HG03097 (cell line): ENCODE measurements around the gene ARHGAP4.

ENCODE experiments used
- ATAC-seq: cut with Tn5 transposase; IDR thresholded peaks from one replicate; pipeline ENCODE4 v1.9.1; 2021; ENCODE audit not compliant: unreplicated experiment, low FRiP score

ARHGAP4 gene

DNA sequence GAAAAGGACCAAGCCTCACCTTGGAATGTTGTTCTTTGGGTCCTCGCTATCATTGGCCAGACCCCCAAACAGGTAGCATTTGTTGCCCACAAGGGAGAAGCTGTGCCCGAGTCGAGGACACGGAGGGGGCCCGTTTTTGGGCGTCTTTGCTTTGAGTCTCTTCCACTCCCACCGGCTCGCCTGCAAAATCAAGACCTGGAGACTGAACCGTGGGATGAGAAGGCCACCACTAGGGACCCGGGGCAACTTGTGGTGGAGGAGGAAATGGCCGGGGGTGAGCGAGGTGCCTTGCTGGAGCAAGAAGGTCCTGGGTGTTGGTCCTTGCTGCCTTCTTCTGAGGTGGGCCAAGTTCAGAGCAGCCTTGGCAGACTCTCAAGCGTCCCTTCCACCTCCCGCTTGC, 38.0 kb upstream of the ARHGAP4 start:
- no peak for ATAC-seq

DNA sequence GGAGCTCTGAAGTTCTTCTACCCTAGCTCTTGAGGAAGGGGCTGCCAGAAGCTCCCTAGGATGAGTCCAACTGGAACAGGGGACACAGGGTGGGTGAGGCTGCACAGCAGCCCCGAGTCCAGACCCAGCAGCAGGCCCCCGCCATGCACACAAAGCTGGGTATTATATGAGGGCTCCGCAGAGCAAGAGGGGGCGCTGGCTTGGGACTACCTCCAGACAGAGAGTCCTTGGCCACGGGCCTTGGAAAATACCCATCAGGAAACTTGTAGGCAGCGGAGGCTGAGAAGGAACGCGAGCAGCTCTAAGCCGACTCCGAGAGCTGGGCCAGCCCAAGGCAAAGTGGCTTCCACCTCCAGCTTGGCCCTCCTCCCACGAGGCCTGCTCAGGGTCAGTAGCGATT, 37.5 kb upstream of the ARHGAP4 start:
- ATAC-seq = no peak

DNA sequence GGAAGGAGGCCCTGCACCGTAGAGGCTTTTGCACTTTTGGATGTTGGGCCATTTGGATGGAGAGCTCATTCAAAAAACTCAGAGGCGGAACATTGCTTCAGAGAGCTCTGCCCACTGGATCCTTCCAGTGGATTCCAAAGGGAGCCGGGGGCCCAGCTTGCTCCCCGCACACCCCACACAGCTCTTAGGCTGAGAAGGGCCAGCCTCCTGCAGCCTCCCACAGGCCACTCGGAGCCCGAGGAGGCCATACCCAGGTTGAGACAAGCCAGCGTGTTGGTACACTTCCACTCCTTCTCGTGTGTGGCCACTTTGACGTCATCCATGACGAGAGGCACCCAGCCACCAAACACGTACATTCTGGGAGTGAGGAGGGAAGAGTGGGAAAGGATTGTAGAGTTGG, 35.2 kb upstream of the ARHGAP4 start:
- ATAC-seq = no peak

- no peak for ATAC-seq
Measured at GRCh38 chrX:153960786-153961185, 34.7 kb upstream of the ARHGAP4 start.

DNA sequence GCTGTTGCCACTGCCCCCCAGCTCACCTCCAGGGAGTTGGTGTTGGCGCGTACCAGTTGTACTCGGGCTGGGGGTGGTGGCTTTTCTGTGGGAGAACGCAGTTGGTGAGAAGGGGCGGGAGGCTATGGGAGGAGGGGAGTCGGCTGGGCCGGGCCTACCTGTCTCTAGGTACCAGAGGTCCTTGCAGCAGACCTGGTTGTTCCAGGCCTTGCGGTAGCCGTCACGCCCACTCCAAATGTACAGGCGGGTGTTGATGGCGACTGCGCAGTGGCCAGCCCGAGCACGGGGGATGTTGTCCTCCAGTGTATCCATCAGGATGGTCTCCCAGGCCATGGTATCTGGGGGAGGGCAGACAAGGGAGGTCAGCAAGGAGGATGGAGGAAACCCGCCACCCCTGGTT, 34.0 kb upstream of the ARHGAP4 start:
- no peak for ATAC-seq

DNA sequence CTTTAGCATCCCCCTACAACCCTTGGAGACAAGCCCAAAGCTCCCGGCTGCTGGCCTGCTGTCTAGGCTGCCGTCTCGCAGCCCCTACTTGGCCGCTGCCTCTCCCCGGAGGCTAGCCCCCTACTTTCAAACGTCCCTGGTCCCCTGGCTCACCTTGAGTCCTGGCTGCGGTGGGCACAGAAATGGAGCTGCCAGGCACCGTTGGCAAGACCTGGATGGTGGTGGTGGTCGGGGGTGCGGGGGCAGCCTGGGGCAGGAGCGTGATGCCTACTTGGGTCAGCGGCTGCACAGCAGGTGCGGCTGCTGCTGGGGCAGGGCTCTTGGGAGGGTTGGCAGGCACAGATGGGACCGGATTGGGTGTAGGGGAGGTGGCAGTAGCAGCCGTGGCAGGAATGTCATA, 33.6 kb upstream of the ARHGAP4 start:
- ATAC-seq = no peak

DNA sequence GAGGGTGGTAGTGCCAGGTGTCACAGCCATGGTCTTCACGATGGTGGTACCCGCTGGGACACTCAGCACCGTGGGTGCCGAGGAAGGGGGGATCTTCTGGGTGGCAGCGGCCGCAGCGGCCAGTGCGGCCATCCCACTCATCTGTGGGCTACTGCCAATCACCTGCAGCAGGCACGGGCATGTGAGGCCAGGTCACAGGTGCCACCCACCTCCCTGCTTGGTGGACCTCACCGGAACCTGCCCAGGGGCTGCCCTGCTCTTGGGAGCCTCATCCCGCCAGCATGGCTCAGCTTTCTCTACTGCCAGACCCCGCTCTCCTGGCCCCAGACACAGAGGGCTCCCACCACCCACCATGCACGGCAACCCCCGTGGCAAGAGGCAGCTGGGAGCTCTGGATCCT, 32.5 kb upstream of the ARHGAP4 start:
- ATAC-seq = no peak

DNA sequence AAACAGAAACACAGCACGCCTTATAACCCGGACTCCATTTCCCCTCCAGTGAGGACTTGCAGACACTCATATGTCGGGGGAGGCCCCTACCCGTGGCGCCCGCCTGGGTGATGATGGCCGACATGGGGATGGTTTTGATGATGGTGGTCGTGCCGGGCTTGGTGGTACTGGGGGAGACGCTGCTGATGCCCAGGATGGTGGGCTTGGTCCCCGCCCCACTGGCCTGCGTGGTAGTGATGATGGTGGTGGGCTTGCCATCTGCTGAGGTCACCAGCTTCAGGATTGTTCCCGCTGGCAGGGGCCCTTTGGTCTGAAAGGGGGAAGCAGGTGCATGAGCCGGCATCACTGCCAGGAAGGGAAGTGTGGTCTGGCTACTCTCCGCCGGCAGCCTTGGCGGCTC, 31.2 kb upstream of the ARHGAP4 start:
- no peak for ATAC-seq

DNA sequence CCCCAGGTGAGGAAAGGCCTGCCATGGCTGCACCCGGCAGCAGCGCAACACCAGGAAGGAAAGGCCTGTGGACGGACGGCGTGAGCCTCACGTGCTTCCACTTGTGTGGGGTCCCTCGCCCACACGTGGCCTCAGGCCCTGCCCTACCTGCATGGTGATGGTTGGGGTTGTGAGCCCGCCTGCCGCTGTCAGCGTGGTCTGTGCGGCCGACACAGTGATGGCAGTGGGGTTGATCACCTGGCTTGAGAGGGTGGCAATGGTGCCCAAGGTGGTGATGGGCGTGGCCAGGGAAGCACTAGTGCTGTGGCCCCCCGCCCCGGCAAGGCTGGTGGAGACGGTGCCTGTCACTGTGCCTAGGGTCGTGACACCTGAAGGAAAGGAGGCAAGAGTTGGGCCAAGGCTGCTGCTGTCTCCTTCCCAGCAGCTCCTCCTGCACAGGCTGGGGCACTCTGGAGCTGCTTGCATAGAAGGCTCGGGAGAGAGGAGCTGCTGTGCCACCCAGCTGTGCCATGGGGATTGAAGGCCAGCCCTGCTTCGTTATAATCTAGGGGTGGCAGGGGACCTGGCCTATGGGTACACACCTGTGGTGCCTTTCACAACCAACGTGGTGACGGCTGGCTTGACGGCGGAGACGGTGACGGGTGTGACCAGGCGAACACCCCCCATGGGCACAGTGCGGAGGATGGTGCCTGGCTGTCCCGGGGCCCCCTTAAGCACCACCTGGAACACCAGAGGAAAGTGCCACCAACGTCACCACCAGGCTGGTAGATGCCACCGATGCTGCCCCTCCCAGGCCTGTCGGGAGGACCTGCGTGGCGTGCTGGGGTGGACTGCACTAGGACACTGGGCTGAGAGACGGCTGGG, 30.2 kb upstream of the ARHGAP4 start:
- ATAC-seq = no peak

DNA sequence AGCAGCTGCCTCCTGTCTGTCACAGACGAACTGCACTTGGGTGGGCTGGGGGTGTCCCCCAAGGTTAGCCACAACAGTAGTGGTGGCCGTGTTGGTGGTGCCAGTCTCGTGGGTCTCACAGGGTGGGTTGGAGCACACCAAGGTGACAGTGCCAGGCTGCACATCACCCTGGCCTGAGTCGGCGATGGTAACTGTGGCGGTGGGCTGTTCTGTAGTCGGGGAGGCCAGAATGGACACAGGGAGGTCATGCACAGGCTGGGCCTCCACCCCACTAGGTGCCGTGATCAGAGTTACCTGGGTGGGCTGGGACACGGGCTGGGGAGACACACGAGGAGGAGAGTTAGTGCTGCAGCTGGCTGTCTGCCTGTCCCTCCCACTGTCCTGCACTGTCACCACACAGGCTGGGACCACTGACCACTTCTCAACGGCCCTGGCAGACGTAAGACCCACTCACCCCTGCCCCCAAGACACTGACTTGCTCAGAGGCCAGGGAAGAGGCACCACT, 29.2 kb upstream of the ARHGAP4 start:
- ATAC-seq = no peak

DNA sequence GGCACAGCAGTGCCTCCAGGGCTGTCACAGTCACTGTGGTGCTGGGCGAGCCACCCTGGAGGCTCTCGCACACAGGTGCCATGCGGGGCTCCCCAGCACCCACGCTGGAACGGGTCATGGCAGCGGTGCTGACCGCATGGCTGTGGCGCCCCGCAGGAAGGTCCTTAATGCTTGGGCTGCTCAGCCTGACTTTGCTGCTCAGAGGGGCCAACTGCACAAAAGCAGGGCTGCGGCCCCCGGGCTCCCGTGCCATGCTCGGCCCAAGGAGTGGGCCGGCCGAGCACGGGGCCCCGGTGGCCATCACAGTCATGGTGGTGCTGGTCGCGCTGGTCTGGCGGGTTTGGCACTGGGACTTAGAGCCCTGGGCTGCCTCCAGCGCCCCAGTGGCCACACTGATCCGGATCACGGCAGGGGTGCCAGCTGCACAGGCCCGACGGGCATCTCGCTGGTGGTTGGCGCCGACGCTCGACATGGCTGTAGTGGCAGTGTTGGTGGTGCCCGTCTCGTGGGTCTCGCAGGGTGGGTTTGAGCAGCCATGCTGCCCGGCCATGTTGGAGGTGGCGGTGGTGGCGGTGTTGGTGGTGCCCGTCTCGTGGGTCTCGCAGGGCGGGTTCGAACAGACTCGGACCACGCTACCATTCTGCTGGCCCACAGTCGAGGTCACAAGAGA, 28.6 kb upstream of the ARHGAP4 start:
- ATAC-seq = no peak

DNA sequence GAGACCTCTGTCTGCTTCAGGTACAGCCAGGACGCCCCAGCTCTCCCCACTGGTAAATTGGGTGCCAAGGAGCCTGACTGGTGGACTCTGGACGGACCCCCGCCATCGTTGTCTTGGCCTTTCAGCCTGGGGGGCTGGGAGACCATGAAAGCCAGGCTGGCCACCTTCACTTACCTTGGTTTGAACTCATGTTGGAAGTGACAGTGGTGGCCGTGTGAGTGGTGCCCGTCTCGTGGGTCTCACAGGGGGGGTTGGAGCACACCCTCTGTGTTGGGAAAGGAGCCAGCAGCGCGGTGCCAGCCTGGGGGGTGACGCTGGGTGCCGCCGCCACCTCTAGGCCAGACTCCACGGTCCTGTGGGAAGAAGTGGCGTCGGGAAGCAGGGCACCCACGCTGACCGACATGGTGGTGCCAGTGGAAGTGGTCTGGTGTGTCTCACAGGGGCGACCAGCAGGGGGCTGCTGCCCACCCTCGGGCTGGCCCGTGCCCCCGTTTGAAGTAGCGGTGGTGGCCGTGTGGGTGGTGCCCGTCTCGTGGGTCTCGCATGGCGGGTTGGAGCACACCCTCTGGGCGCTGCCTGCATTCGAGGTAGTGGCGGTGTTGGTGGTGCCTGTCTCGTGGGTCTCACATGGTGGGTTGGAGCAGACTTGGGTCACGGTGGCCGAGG, 28.0 kb upstream of the ARHGAP4 start:
- no peak for ATAC-seq

DNA sequence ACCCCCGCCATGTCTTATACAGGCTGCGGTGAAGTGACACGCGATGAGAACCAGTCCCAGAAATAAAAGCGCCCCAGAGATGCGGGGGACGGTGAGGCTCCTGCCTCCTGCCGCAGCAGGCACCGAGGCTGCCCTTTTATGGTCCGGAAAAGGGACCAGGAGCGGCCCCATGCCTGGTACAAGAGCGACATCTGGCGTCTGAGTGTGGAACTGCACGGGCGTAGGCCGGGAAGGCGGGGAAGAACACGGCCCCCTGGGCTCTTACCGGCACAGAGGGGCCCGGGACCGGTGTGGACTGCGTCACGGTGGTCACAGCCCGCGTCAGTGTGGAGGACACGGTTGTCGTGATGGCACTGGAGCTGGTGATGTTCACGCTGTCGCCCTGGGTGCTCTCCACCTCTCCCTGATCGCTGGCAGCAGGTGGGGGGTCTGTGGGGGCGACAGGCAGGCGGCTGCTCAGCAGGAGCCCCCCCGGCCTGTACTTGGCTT, 27.3 kb upstream of the ARHGAP4 start:
- no peak for ATAC-seq

DNA sequence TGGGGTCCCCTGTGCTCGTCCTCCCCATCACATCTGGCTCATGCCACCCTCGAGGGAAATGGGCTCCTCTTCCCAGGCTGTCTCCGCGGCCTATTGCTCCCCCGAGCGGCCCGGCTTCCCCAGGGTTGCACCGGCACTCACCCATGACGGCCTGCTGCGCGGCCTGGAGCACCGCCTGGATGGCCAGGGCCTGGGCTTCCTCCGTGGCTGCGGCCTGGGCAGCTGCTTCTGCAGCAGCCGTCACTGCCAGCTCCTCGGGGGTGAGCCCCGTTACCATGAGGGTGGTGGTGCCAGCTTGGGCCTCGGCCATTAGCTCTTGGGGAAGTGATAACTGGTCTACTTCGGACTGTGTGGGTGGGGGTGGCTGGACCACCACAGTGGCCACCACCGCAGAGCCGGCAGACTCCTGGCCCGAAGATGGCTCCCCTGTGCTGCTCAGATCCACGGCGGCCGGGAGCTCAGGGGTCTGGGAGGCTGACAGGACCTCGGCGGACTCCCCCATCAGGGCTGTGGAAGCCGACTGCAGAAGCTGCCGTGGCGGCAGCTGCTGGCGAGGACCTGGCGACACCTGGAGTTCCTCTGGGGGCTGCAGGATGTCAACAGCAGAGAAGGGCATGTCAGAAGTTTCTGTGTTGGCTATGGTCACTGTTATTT, 26.4 kb upstream of the ARHGAP4 start:
- no peak for ATAC-seq

DNA sequence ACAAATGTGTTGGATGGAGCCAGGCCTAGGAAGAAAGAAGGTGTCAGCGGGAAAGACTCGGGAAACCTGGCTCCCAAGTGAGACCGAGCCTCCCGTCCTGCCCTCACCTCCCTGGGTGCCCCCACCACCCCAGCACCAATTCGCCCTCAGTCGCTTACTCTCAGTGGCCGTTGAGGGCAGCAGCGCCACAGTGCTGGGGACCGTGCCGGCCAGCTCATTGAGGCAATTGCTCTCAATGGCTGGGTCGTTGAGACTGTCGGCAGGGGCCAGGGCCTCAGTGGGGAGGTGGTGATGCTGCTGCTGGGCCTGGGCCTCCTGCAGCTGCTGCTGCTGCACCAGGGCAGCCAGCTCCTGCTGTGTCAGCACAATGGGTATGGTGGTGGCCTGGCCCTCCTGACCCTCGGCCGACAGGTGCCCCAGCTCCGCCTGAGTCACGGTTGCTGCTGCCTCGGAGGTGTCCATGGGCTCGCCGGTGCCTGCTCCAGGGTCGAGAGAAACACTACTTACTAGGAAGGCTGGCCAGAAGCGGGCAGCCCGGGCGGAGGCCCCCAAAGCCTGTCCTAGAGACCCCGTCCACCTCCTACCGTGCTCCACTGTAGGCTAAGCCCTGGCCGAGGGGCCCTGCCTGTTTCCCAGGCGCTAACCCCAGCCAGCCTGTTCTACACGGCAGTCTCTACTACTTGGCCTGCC, 25.8 kb upstream of the ARHGAP4 start:
- no peak for ATAC-seq

GRCh38 chrX:153950127-153950526, 24.1 kb upstream of the ARHGAP4 start:
- no peak for ATAC-seq

DNA sequence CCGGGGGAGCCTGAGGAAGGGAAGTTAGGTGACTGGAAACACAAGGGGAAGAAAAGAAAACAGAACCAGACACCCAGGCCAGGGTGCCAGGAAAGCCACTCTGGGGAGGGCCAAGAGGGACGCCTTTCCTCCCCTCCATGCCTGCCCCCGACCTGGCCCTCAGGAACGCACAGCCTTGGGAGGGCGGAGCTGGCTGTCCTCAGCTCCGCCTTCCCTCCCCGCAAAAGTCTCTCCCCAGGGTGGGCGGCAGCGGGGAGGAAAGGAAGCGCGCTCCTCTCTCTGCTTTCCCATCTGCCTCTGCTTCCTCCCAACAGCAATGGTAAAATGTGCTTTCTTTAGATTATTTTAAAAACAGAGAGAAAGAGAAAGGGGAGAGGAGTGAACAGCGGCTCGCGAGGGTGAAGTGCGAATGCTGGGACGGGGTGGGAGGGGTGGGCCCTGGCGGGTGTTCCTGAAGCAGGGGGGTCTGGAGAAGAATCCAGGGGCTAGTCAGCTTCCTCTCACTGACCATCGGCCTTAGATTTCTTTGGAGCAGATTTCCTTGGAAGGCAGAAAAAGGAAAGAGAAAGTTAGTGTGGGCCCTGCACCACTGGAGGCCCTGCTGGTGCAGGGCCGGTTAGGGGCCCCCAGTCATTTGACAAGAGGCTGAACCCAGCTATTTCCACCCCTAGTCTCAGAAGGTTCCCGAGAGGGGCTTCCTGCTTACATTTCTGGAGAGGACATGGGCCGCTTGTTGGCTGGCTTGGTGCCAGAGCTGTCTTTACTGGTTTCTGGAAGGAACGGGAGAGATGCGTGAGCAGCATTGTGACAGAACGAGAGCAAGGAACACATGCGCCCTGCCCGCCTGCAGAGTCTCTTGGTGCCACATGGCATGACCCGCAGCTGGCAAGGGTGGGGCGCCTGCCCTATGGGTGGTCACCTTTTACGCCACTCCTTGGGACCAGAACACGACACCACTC, 23.1 kb upstream of the ARHGAP4 start:
- ATAC-seq = no peak

- ATAC-seq = no peak
Measured at GRCh38 chrX:153948002-153948466, 22.0 kb upstream of the ARHGAP4 start.
